GM21576 (cell line): ENCODE results near the gene SORBS2.

ENCODE experiments used
- ATAC-seq: cut with Tn5 transposase; IDR thresholded peaks from one replicate; pipeline ENCODE4 v1.9.1; 2021; ENCODE audit warnings: mild to moderate bottlenecking, moderate library complexity; ENCODE audit not compliant: unreplicated experiment

Gene SORBS2

DNA sequence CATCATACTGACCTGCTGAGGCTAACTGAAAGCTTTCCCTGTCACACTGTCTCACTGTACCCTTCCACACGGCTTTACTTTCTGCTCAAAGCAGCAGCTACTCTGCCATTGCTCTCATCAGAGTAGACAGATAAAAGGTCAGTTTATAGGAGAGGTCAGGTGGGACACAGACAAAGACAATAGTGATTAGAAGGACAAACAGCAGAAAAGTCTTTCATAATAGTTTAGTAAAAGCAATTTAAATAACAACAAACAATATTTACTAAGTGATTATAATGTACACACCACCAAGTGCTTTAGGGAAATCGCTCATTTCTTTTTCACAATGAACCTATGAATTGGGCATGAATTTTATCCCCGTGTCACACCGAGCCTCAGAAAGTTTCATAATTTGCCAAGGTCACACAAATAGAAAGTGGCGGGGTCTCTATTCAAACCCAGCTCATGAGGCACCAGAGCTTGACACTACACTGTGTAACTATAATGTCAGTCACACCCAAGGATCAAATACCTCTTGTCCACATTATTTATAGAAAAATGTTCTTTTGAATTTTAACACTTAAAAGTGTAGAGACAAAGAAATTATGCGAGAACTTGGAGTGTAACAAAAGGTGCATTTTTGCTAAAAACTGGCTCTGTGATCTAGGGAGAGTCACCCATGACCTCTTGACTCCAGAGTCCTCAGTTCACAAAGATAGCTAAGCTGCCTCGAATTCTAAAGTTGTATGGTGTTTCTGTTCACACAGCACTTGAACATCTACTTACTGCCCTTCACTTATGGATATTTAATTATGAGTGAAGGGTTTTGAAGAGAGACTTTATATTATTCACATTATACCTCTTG is 24.5 kb upstream of the SORBS2 start:
- ATAC-seq: no peak

DNA sequence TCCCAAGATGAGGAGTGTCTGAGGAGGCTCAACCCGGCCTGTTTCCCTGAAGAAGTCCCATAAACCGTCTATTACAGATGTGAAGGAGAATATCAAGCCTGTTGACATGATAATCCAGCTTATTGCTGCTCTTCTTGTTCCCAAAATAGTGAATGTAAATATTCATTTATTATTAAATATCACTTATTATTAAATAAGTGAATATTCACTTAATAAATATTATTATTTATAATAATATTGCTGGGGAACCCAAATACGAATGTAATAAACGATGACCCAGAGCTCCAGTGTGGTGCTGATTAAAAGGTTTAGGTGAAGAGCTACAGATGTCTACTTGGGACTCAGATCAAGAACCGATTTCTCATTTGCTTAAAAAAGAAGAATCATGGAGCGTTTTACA is 23.8 kb upstream of the SORBS2 start:
- ATAC-seq: no peak

DNA sequence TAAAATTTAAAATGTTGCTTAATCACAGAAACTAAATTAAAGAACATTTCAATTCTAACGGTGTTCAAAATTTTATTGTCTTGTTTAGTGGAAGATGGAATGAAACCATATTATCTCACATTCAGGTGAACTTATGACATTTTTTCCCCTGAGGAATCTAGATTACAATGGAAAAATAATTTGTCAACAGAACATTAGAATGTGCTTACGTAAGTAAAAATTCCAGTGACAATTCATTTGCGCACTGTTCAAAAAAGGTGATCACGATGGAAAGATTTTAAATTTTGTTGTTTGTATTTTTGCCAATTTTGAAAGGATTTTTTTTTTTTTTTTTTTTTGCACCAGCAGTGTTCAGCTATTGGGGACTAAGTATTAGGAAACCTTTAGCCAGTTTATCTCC is 23.3 kb upstream of the SORBS2 start:
- ATAC-seq: no peak

DNA sequence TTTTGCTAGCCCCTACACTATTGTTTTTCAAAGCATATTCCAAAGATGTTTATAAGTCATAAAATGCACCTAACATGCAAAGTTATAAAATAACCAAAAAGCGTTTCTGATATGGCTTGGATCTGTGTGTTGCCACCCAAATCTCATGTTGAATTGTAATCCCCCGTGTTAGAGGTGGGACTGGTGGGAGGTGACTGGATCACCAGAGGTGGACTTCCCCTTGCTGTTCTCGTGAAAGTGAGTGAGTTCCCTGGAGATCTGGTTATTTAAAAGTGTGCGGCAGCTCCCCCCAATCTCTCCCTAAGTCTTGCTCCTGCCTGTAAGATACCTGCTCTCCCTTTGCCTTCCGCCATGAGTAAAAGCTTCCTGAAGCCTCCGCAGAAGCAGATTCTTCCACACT is 22.8 kb upstream of the SORBS2 start:
- no peak for ATAC-seq

DNA sequence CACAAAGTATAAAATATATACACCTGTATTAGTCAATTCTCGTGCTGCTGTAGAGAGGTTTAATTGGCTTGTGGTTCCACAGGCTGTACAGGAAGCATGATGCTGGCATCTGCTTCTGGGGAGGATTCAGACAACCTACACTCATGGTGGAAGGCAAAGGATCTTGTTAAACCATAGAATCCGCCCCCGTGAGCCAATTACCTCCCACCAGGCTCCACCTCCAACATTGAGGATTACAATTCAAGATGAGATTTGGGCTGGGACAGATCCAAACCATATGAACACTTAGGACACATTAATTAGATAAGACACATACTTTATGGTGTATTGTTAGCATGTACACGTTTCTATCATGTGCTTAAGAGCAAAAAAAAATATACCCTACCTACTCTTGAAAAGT is 22.1 kb upstream of the SORBS2 start:
- ATAC-seq: no peak

DNA sequence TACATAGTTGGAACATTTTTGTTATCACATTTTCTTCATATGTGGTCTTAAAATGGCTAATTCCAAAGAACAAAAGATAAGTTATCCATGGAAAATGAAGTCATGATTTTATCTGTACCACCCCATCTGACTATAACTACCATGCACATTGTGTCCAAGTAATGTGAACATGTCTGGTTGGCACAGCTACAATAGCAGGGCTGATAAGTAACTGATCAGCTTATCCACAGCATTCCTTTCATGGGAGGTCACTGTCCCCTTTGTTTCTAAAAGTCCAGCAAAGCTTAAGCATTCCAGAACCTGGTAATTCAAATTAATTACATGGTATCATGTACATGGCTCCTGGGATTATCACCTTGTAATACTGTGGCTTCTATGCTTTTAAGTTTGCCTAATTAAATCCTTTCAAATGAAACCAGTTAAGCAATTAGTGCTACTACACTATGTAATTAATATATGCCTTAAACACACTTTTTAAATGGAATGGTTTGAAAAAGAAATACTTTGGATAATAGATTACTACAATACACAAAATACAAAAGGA is 21.1 kb upstream of the SORBS2 start:
- no peak for ATAC-seq

DNA sequence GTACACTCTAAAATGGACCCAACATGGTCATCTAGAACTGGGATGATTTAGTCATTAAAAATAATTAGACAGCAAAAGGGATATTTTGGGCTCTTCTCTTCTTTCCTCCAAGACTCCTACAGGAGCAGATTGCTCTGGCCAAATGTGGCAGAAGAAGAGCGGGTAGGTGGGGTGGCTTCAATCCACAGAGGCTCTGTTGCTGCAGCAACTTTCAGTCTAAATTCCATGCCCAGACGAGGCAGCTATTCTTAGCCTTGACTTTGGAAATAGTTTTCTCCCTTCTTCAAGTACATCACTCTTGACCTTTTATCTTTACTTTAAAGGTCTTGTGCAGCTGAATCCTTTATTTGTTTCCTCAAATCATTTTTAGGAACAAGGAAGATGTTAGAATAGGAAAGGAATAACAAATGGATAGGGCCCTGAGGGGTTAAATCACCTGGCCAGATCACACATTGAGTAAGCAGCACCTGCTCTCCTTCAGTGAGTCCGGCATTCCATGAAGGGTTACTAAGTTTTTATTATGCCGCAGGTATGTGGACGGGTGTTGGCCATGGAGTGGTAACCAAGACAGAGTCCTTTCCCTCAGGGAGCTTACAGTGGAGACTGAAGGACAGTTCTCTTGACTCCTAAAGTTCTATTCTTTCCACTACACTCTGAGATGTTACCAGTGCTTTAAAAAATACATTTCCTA is 19.3 kb upstream of the SORBS2 start:
- ATAC-seq: no peak

DNA sequence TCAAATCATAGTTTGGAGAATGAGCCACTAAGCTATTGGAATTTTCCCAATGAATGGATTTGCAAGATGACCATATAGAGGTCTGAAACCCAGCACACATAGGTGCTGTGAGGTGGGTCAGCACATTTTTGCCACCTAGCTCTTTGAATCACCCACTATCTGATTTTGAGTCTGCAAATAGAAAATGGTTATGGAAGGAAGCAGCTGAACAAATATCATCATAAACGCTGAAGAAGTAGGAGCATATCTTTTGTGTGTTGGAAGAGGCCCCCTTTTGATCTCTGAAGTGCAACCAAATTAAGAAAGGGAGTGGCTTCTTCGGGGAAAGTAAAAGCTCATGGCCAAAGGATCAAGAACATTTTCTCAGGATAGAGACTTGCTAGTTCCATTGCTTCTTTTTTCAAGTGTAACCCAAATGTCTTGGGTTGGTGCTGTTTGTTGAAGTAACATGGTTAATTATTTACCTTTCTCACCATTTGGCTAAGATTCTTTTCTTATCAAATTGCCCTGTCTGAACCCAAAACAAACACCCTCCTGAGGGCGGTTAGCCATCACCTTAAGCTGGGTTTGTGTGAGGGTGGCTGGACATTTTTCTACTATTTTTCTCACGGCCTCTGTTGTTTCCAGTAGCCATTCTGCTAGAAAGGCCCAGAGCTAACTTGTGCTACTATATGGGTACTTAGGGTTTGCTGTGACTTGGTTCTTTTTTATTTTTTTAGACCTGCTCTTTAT is 18.4 kb upstream of the SORBS2 start:
- no peak for ATAC-seq

DNA sequence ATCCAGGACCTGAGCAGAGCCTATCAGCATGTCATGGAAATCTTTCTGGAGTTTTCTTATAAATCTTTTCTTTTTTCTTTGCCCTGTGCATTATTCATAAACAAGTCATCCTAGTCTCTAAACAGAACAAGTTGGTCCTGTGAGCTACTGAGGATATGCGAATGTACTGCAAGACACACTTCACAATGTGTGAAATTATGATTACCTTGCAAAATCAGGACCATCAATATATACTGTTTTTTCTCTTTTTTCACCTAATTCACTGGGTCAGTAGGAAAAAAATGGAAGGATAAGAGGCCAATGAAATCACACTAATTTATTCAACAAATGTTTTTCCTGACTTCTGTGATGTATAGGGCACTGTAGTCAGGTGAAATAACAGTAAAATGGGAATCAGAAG is 14.4 kb upstream of the SORBS2 start:
- ATAC-seq: no peak

DNA sequence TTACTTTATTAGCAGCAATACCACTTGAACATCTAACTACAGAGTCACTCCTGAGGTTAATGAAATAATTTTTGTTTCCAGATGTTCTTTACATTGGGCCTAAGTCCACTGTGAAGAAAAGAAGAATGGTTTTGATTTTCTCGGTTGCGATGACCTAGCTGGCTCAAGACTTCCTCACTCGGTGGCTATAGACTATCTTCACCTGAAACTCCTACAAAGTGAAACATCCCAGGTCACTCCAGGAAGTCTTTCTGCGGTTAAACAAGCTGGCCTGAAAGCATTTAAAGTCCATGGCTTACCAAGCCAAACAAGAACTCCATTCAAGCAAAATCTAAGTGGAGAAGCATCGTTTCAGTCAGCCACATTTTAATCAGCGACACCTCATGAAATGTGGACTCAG is 13.7 kb upstream of the SORBS2 start:
- no peak for ATAC-seq

DNA sequence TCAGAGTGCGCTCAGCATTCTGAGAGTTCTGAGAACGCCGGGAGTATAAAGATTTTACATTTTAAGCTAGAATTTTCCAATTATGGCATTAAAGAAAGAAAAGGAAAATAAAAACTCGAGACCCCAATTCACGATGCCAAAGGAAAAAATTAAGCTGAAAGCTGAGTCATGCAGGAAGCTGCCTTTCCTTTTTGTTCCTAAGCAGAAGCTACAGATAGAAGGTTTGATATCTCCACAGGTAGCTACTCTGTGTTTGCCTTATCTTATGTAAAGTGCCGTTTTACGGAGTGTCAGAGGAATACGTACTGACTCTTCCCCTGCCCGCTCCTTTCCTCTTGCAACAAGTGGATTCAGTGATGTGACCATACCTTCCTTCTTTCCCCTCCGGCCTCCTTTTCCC is 10.8 kb upstream of the SORBS2 start:
- ATAC-seq: no peak

DNA sequence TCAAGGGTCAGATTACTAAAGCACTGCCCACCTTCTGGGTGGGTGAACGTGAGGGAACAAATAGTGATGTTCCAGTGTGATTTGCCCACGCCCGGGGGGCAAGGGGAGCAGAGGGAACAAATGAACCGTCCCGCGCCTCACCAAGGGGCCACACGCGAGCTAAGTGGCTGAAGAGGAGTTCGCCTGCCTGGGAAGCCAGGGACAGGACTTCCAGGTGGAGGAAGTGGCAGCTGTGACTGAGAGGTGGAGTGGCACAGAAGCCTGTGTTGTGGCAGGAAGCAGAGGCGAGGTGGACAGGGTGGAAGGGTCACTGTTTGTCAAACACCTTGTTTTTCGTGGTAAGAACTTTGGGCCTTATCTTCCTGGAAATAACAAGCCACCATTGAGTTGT is 9.0 kb upstream of the SORBS2 start:
- ATAC-seq: no peak

DNA sequence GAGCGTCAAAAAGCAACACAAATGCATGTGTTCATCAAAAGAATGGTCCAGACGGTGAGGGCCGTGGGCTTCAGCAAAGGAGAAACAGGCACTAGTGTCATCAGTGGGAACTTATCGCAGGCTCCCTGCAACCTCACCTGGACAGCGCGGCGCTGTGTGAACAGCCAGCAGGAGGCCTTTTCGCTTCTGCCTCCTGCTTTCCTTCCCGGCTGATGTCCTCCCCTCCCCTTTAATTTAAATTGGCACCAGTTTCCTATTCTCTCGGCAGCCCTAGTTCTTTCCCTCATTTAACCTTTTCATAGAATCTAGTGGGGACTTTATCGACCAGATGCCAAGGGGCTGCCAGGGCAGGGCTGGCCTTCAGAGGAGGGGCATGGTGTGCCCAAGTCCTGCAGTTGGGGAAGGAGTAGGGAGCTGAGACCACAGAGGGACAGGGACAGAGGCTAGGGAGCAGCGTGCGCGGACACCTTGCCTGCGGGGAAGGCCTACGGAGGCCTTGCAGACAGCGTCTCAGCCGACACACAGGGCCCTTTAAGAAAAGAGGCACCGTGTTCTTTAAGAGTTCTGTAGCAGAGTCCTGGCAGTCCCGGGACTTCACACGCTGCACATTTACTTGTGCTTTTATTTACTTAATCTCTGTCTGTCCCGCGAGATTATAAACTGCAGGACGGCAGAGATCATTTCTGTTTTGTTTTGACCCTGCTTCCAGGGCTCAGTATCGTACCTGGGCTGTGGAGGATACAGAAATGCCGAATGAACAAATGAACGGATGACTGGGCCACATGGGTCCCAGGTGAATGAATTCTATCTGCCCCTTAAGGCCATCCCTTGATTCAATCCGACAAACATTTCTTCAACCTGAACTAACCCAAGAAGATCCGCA is 8.4 kb upstream of the SORBS2 start:
- no peak for ATAC-seq

DNA sequence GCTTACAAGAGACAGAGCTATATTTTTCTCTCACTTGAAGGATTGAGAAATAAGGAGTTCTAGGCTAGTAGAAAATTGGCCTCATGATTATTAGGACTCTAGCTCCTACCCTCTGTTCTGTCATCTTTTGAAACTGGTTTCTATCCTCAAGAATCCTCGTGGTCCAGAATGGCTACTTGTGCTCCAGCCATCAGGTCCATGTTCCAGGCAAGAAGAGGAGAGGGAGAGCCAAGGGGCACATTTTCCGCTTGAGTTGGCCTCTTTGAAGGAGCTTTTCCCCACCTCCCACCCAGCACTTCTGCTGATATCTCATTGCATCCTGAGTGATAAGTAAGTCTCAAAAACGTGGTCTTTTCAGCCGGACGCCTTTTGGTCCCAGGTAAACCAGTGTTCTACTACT is 7.2 kb upstream of the SORBS2 start:
- no peak for ATAC-seq

DNA sequence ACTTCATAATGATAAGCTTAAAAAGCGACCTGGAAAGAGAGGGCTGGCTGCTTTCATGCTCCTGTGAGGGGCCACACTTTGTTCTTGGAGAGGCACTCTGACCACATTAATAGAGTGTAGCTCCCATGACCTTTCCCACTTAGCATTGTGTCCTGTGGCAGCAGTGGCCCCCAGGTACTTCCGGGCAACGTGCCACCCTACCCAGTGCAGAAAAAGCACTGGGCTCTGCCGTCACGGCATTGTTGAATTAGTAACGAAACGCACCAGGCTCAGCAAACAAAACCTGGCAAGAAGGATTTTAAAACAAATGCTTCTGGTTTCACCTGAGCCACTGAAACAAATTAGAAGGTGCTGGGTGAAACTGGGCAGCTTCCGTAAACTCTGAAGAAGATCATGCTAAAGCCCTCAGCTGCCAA is 5.4 kb upstream of the SORBS2 start:
- ATAC-seq: no peak

DNA sequence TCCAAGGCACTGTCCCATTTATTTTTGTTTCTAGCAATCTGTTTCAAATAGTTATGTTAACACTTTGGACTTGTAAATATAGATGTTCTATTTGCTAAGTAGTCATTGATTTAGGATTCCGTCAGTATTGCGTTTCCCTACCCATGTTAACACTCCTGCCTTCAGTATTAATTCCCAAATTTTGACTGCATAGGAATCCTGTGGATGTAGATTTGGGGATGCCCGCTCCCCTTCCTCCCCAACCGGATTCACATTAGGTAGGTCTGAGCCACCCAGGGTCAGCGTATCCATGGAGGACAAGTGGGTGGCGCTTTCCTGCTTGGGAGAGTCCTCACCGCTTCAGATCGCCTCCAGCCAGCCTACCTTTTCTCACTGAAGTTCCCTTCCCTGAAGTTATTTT is 1.1 kb upstream of the SORBS2 start:
- ATAC-seq: no peak

DNA sequence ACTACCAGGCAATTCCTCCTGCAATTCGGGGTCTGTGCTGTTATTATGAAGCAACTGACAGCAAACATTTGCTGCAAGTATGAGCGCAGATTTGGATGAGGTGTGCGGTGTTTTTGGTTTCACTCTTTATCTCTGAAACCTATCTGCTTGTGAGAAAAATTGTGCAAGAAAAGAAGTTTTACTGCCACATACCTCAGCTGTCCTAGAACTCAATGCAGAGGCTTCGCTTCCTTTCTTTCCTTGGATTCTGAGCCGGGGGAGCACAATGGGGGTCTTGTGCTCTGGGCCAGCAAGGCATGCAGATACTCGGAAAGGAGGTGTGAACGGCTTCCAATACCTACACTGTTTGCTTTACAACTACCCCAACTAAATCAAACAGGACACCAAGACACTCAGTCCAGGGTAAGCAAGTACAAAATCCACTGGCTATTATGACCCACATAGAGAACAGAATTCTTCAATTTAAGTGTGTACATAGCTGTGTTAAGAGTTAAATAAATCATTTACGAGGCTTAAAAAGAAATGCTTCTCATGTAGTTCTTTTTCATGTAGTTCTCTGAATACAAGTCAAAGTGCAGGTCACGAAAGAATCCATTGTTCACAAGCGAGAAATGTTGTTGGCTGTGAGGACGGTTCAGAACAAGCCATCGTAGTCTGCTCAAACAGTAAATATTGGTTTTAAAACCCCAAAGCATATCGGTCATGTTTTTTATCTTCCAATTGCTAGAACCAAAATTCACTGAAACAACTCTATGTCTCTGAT is 1.1 kb downstream of the SORBS2 start:
- no peak for ATAC-seq

DNA sequence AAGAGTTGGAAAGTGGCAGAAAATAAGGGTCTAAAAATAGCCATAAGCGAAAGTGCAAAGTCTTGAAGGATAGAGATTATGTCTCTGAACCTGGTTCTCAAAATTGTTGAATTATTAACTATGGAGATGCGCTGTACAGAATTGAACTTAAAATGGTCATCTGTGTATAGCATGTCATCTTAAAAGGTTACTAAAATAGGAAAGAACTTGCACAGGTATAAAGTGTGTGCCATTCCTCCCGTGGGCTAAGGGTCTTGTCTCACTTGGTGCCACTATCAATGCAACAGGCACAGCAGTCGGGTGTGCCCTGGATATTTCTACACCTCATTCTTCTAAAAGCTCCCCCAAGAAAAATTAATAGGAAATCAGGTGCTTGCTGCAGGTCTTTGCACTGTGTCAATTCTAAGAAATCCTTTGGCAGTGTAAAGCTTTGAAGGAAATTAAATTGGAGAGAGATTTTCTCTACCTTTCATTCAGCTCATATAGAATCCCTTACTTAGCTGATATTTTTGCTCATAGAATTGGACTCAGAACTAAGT is 2.4 kb downstream of the SORBS2 start:
- ATAC-seq: no peak

DNA sequence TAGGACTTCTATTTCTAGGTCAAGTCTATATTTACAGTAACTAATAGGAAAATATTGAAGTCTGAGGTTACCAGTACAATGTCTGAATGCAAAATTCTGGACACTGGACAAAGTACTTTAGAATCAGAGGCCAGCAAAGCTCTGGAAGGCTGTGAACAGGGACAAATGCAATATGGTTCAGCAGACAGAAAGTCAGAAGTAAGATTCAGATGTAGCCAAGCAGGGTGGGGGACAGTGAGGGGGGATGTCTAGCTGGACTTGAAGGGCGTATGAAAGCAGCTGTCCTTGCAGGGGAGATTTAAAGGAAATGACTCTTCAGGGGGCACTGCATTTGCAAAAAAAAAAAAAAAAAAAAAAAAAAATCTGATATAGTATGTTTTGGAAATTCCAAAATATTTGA is 2.9 kb downstream of the SORBS2 start:
- no peak for ATAC-seq

DNA sequence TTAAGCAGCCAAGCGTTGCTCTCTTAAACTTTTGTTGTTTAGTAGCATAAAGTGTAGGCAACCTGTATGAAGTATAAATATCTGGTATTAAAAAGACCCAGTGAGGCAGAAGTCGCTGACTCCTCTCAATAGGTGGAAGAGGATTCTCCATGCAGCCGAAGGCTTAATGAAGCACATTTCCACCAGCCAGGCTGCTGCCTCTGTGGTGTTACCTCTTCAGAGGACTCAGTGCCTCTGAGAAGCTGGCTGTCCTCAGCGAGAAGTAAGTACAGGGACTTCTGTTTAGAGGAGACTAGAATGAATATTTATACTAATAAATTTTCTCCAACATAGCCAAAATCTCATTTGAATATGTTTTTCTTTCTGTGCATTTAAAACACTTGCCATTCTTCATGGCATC is 6.0 kb downstream of the SORBS2 start:
- no peak for ATAC-seq
